Rectal smooth muscle tissue (tissue), 1 donor: Measurements from ENCODE around the gene CAMTA1.

Source experiments
- H3K27ac ChIP-seq: one replicate; pipeline ENCODE4 v1.7.0; 2013; ENCODE audit warnings: low read depth, low read length, inconsistent platforms
- H3K27me3 ChIP-seq: one replicate; pipeline ENCODE4 v1.7.0; 2013; ENCODE audit warnings: low read length; ENCODE audit not compliant: control insufficient read depth, insufficient read depth
- H3K36me3 ChIP-seq: one replicate; pipeline ENCODE4 v1.7.0; 2013; ENCODE audit warnings: low read length; ENCODE audit not compliant: control insufficient read depth, insufficient read depth
- H3K4me1 ChIP-seq: one replicate; pipeline ENCODE4 v1.7.0; 2013; ENCODE audit warnings: low read length; ENCODE audit not compliant: control insufficient read depth, insufficient read depth
- H3K4me3 ChIP-seq: one replicate; pipeline ENCODE4 v1.7.0; 2013; ENCODE audit warnings: low read length
- H3K9ac ChIP-seq: one replicate; pipeline ENCODE4 v1.7.0; 2013; ENCODE audit warnings: low read length

CAMTA1 gene

GRCh38 chr1:7516341-7516740 lies 731.1 kb downstream of the CAMTA1 start:
- Histone ChIP-seq H3K36me3 (no peaks in the 10 kb centered on the region), H3K9ac (no peak overlapping the region), H3K27ac (no peak overlapping the region), H3K4me3 (no peak overlapping the region), H3K4me1 (no peaks in the 10 kb centered on the region), H3K27me3 (no peaks in the 10 kb centered on the region)

GRCh38 chr1:7516929-7517328 lies 731.7 kb downstream of the CAMTA1 start:
- H3K27ac ChIP-seq, result no peak overlapping the region
- no peak overlapping the region for H3K4me3 ChIP-seq
- no peaks in the 10 kb centered on the region for H3K4me1 ChIP-seq
- no peak overlapping the region for H3K9ac ChIP-seq
- no peaks in the 10 kb centered on the region for H3K36me3 ChIP-seq
- H3K27me3 ChIP-seq, result no peaks in the 10 kb centered on the region

GRCh38 chr1:7517611-7518330 lies 732.5 kb downstream of the CAMTA1 start:
- Histone ChIP-seq H3K27ac (no peak overlapping the region), H3K36me3 (no peaks in the 10 kb centered on the region), H3K27me3 (no peaks in the 10 kb centered on the region), H3K4me1 (no peaks in the 10 kb centered on the region), H3K4me3 (no peak overlapping the region), H3K9ac (no peak overlapping the region)

GRCh38 chr1:7518411-7518810 lies 733.2 kb downstream of the CAMTA1 start:
- H3K36me3 ChIP-seq, result no peaks in the 10 kb centered on the region
- no peaks in the 10 kb centered on the region for H3K4me1 ChIP-seq
- no peak overlapping the region for H3K27ac ChIP-seq
- no peaks in the 10 kb centered on the region for H3K27me3 ChIP-seq
- no peak overlapping the region for H3K4me3 ChIP-seq
- no peak overlapping the region for H3K9ac ChIP-seq

- no peaks in the 10 kb centered on the region for H3K27me3 ChIP-seq
These were observed 734.1 kb downstream of the CAMTA1 start for GRCh38 chr1:7519181-7519860.

GRCh38 chr1:7519861-7520395 lies 734.7 kb downstream of the CAMTA1 start:
- Histone ChIP-seq H3K4me3 (no peak overlapping the region), H3K27me3 (no peaks in the 10 kb centered on the region), H3K9ac (no peak overlapping the region), H3K27ac (no peak overlapping the region), H3K36me3 (no peaks in the 10 kb centered on the region), H3K4me1 (no peaks in the 10 kb centered on the region)

More at GRCh38 chr1:7519181-7519860, 734.1 kb downstream of the CAMTA1 start:
- H3K4me1 ChIP-seq, result no peaks in the 10 kb centered on the region
- no peak overlapping the region for H3K4me3 ChIP-seq
- H3K27ac ChIP-seq, result no peak overlapping the region
- H3K9ac ChIP-seq, result no peak overlapping the region
- no peaks in the 10 kb centered on the region for H3K36me3 ChIP-seq

- Histone ChIP-seq H3K9ac (no peak overlapping the region), H3K4me3 (no peak overlapping the region), H3K36me3 (no peaks in the 10 kb centered on the region), H3K27me3 (no peaks in the 10 kb centered on the region), H3K27ac (no peak overlapping the region), H3K4me1 (no peaks in the 10 kb centered on the region)
These were observed 735.2 kb downstream of the CAMTA1 start for GRCh38 chr1:7520496-7520895.

GRCh38 chr1:7524341-7525337 lies 739.4 kb downstream of the CAMTA1 start:
- peaks cover 4% of the 10 kb centered on the region for H3K27me3 ChIP-seq
- H3K4me1 ChIP-seq, result no peaks in the 10 kb centered on the region
- H3K36me3 ChIP-seq, result no peaks in the 10 kb centered on the region
- no peak overlapping the region for H3K27ac ChIP-seq
- no peak overlapping the region for H3K4me3 ChIP-seq
- no peak overlapping the region for H3K9ac ChIP-seq

GRCh38 chr1:7525338-7526063 lies 740.2 kb downstream of the CAMTA1 start:
- no peak overlapping the region for H3K27ac ChIP-seq
- peaks cover 4% of the 10 kb centered on the region for H3K27me3 ChIP-seq
- no peaks in the 10 kb centered on the region for H3K36me3 ChIP-seq
- H3K4me1 ChIP-seq, result no peaks in the 10 kb centered on the region
- H3K4me3 ChIP-seq, result no peak overlapping the region
- H3K9ac ChIP-seq, result no peak overlapping the region

GRCh38 chr1:7526196-7526866 lies 741.1 kb downstream of the CAMTA1 start:
- no peaks in the 10 kb centered on the region for H3K4me1 ChIP-seq
- no peak overlapping the region for H3K4me3 ChIP-seq
- no peaks in the 10 kb centered on the region for H3K36me3 ChIP-seq
- H3K9ac ChIP-seq, result no peak overlapping the region
- H3K27me3 ChIP-seq, result peaks cover 4% of the 10 kb centered on the region
- no peak overlapping the region for H3K27ac ChIP-seq
